Activated CD8-positive, alpha-beta memory T cell treated with anti-CD3 and anti-CD28 coated beads for 36 hours (primary cell): Measurements from ENCODE around the gene MAPK6. TPM values are rescaled to one million over a fixed set of nuclear protein-coding genes. Genes with fewer than 3 reads are reported as not detected.
"Not testable (repeated sequence)": the region's sequence is repeated elsewhere in the genome, so short reads cannot be mapped to it uniquely, and the experiment has no call there.

Experiments
- CTCF ChIA-PET: fragments of 350-600 bp; sonication (Branson Sonifier 250); formaldehyde crosslinking; loops from one replicate; lab custom pipeline; 2021; ENCODE audit warnings: antibody characterized with exemption; lab: Charles Lee
- POLR2A ChIA-PET: fragments of 350-600 bp; sonication (Branson Sonifier 250); formaldehyde crosslinking; loops from one replicate; lab custom pipeline; 2021; ENCODE audit warnings: antibody characterized with exemption; lab: Charles Lee
- total RNA-seq, 2 experiments: library from RNA; stranded (reverse); gene quantifications; one replicate each; pipeline ENCODE4 v1.2.3, GENCODE V29; 2021

Gene MAPK6
- total RNA-seq, 2 experiments from 2014 or later: 90.4 to 92.9 TPM

GRCh38 chr15:52060501-52060900, 41.5 kb downstream of the MAPK6 start:
- POLR2A ChIA-PET: no interaction called here
- CTCF ChIA-PET: interaction anchor here (0.5 kb wide), 1 partner anchor 103 kb away, joined by 5 read pairs; no protein-coding TSS in a partner anchor

- POLR2A ChIA-PET: no interaction called here
Measured at GRCh38 chr15:52066842-52067544, 48.0 kb downstream of the MAPK6 start.

DNA sequence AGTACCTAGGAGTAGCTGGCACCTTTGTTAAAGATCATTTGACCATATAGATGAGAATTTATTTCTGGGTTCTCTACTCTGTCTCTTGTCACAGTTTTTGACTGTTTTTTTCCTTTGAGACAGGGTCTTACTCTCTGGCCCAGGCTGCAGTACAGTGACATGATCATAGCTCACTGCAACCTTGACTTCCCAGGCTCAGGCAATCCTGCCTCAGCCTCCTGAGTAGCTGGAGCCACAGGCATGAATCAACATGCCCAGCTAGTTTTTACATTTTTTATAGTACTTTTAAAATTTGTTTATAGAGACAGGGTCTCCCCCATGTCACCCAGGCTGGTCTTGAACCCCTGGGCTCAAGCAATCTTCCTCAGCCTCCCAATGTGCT, 48.5 kb downstream of the MAPK6 start:
- CTCF ChIA-PET: interaction anchor here (0.7 to 1.6 kb wide), 2 partner anchors 10 to 11 kb away, joined by 3 to 5 read pairs; no protein-coding TSS in a partner anchor
- POLR2A ChIA-PET: no interaction called here

More at GRCh38 chr15:52066842-52067544, 48.0 kb downstream of the MAPK6 start:
- CTCF ChIA-PET: interaction anchor here (0.5 to 1.6 kb wide), 2 partner anchors 12 to 15 kb away, joined by 3 to 5 read pairs; no protein-coding TSS in a partner anchor

- CTCF ChIA-PET: interaction anchor here (0.7 to 1.6 kb wide), 2 partner anchors 10 to 11 kb away, joined by 3 to 5 read pairs; no protein-coding TSS in a partner anchor
- POLR2A ChIA-PET: no interaction called here
Measured at GRCh38 chr15:52068004-52068615, 49.1 kb downstream of the MAPK6 start.

DNA sequence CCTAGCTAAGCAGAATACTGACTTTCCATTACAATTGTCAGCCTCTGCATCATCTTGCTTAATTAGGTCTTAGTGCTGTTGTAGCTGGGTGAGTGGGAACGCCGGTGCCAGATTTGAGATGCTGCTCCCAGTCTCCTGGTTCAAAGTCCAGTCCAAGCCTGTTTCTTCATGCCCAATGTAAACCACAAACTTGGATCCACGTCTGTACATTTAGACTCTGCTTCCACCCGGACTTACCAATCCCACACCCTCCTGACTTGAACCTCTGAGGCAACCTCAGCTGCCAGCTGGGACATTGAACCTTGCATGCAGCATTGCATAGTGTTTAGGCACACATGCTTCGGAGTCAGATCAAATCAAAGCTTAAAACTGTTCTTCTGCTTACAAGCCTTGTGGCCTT, 50.5 kb downstream of the MAPK6 start:
- POLR2A ChIA-PET: no interaction called here
- CTCF ChIA-PET: interaction anchor here (0.5 to 1.1 kb wide), 3 partner anchors 23 to 155 kb away, joined by 3 read pairs; no protein-coding TSS in a partner anchor

GRCh38 chr15:52071570-52071969, 52.6 kb downstream of the MAPK6 start:
- POLR2A ChIA-PET: no interaction called here
- CTCF ChIA-PET: interaction anchor here (0.7 to 1.9 kb wide), 4 partner anchors 11 to 154 kb away, joined by 3 to 4 read pairs (median 4); no protein-coding TSS in a partner anchor

DNA sequence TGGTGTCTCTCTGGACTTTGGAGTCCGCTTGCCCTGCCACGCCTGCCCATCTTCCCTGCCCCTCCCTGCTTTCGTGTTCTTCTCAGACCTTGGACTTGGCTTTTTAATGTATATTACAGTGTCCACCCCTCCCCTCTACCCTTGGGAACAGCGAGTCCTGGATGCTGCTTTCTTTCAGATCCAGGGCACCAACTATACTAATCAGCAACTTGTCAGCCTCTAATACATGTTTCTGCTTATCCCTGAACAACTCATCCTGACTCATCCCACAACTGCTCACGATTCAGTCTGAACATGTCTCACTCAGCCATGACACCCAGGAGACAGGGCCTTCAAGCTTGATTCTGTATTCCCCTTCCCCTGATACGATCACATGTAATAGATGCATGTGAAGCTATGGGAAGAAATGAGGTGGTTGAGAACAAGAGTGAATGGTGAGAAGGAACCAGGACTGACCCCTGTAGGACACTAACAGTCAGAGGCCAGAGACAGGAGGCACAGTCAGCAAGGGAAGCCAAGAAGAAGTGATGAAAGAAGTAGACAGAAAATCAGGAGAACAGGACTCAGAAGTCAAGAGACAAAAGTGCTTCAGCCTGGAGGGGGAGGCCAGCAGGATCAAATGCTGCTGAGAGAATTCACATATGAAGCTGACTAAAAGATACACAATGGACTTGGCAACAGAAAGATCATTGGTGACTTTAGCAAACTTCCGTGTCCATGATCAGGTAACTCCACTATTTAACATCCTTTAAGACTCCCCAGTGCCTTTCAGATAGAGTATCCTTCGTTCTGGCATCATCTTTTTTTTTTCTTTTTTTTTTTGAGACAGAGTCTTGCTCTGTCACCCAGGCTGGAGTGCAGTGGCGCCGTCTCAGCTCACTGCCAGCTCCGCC, 58.1 kb downstream of the MAPK6 start:
- POLR2A ChIA-PET: no interaction called here
- CTCF ChIA-PET: interaction anchor here (0.6 to 1.9 kb wide), 9 partner anchors 9 to 116 kb away, joined by 3 to 7 read pairs (median 3); no protein-coding TSS in a partner anchor

DNA sequence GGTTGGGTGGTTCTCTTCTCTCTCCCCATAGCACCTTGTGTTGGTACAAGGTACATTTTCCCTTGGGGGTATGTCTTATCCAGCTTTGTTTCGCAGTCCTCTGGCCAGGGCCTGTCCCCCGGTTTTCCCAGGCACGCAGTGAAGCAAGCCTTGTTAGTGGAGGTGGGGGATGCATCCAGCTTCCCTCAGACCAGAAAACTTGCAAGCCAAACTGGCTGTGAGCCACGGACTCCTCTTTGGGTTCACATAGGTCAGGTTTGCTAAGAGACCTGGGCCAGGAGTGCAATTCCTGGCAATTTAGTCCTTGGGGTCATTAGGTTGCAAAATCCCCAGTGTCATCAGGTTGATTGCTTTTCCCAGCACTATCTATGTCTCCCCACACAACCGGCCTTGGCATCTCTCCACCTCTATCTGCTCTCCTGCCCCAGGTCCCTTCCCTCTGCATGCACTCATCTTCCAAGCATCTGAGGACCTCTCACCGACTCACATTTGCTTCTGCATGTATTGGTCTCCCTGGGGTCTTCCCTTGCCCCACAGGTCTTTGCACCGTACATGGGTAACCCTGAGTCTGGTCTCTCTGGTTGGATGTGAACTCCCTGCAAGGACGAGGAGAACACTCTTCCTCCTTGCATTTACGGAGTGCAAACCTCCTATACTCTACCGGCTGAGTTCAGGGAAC, 59.3 kb downstream of the MAPK6 start:
- CTCF ChIA-PET: interaction anchor here (0.8 to 2.0 kb wide), 17 partner anchors 11 to 156 kb away, joined by 3 to 8 read pairs (median 4); partner anchors contain the start of gene LEO1
- POLR2A ChIA-PET: no interaction called here

DNA sequence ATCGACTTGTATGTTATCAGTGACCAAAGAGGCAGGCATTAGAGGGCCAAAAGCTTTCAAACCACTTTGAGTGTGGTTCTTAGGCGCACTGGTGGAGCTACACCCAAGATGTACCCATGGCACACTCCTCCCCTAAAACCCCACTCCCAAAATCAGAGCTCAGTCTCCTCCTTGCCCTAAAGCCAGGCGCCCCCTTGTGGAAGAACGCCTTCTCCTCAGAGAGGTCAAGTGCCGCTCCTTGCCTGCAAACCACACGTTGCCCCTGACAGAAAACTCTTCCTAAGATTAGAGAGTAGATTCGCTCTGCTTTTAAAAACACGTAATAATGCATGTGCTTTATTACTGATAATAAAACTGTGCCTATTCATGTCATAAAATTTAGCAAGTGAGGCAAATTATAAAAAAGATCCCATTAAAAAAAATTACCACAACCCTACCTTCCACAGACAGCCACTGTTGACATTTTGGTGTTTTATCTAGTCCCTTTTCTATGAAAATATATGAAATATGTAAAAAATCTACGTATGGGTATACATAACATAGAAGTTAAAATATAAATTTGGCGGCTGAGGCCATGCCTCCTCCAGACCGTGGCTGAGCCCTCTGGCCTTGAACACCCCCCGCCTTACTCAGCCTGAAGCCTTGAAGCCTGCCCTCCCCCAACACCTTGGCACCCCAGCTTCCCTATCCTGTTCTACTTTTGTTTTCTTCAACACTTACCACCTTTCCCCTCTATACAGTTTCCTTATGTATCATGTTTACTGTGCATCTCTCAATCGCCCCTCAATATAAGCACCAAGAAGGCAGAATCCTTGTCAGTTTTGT, 60.1 kb downstream of the MAPK6 start:
- POLR2A ChIA-PET: no interaction called here
- CTCF ChIA-PET: interaction anchor here (0.8 to 2.0 kb wide), 17 partner anchors 12 to 1743 kb away, joined by 3 to 8 read pairs (median 4); partner anchors contain the start of gene LEO1

DNA sequence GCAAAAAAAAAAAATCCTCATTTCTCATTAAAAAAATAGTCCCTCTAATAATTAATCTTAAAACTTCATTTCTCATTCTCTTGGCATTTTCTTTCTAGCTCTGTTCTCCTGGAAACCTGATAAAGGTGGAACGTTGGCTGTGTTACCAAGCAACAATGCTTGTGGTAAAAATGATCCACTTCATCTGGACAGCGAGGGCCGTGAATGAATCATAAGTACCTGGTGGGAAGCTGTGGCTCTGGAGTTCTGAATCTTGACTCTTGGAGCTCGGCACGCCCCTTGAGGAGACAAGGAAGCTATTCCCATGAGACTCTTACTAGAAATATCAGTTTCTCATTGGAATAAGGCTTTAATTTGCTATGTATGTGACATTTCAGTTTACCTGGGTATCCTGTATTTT, 61.0 kb downstream of the MAPK6 start:
- CTCF ChIA-PET: interaction anchor here (0.8 to 2.0 kb wide), 6 partner anchors 44 to 1744 kb away, joined by 3 to 6 read pairs (median 3); no protein-coding TSS in a partner anchor
- POLR2A ChIA-PET: no interaction called here

- ChIA-PET POLR2A (no interaction called here), CTCF (no interaction called here)
Measured at GRCh38 chr15:52080706-52081392, 61.8 kb downstream of the MAPK6 start.

DNA sequence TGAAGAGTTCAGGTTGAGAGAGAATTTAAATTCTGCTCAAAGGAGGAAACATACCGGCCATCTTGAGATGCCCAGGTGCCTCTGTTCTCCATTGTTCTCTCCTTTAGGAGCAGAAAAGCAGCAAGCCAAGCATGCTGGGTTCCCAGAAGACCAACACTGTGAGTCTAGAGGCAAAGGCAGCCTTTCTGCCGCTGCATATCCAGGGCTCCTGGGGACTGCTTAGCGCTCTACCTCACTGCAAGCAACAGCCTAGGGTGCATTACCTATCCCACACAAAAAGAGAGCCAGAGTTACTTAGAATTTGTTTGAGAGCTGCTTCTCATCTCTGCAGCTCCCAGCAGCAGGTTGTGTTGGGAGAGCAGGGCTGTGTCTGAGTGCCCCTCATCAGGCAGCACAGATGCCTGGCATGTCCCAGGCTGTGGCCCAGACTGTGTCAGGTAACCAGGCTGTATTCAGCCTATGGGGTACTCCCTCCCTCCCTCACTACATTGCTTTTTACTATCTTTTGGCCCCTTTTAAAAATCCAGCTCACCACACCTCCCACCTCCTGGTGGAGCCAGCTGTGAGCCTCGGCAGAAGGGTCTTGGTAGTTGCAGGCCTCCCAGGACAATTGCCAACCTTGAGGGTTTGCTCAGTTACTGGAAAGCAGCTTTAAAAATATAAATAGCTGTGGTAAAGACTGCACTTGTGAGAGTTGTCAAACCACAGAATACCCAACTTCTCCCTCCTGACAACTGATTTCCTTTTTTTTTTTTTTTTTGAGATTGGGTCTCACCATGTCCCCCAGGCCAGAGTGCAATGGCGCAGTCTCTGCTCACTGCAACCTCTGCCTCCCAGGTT, 63.4 kb downstream of the MAPK6 start:
- CTCF ChIA-PET: interaction anchor here (0.6 to 1.6 kb wide), 4 partner anchors 11 to 255 kb away, joined by 3 to 4 read pairs (median 4); no protein-coding TSS in a partner anchor
- POLR2A ChIA-PET: interaction anchor here (0.6 kb wide), 1 partner anchor 165 kb away, joined by 6 read pairs; no protein-coding TSS in a partner anchor

- CTCF ChIA-PET: interaction anchor here (0.6 to 1.6 kb wide), 5 partner anchors 11 to 254 kb away, joined by 3 to 4 read pairs (median 3); no protein-coding TSS in a partner anchor
- POLR2A ChIA-PET: not testable (repeated sequence)
Measured at GRCh38 chr15:52083037-52083359, 64.0 kb downstream of the MAPK6 start.

GRCh38 chr15:52083603-52084002, 64.6 kb downstream of the MAPK6 start:
- ChIA-PET CTCF (interaction anchor here (0.9 to 1.6 kb wide), 2 partner anchors 12 to 48 kb away, joined by 3 to 4 read pairs; no protein-coding TSS in a partner anchor), POLR2A (no interaction called here)

- CTCF ChIA-PET: no interaction called here
- POLR2A ChIA-PET: no interaction called here
Measured at GRCh38 chr15:52085299-52085698, 66.3 kb downstream of the MAPK6 start.
